ENCODE measurements around the gene LMOD2.
"Not testable (repeated sequence)": the region's sequence is repeated elsewhere in the genome, so short reads cannot be mapped to it uniquely, and the experiment has no call there.

Gene LMOD2, protein sequence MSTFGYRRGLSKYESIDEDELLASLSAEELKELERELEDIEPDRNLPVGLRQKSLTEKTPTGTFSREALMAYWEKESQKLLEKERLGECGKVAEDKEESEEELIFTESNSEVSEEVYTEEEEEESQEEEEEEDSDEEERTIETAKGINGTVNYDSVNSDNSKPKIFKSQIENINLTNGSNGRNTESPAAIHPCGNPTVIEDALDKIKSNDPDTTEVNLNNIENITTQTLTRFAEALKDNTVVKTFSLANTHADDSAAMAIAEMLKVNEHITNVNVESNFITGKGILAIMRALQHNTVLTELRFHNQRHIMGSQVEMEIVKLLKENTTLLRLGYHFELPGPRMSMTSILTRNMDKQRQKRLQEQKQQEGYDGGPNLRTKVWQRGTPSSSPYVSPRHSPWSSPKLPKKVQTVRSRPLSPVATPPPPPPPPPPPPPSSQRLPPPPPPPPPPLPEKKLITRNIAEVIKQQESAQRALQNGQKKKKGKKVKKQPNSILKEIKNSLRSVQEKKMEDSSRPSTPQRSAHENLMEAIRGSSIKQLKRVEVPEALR

GRCh38 chr7:123655614-123656013 lies at the start of gene LMOD2:
TSS of gene LMOD2 (plus strand) at chr7:123655866. CDS start at chr7:123655964, 98 bp downstream.
- no peak for DNase-seq (ENCODE audit: low read depth)

GRCh38 chr7:123607423-123607975 lies 48.2 kb upstream of the LMOD2 start:
- DNase-seq (ENCODE audit: low read depth): no peak

DNA sequence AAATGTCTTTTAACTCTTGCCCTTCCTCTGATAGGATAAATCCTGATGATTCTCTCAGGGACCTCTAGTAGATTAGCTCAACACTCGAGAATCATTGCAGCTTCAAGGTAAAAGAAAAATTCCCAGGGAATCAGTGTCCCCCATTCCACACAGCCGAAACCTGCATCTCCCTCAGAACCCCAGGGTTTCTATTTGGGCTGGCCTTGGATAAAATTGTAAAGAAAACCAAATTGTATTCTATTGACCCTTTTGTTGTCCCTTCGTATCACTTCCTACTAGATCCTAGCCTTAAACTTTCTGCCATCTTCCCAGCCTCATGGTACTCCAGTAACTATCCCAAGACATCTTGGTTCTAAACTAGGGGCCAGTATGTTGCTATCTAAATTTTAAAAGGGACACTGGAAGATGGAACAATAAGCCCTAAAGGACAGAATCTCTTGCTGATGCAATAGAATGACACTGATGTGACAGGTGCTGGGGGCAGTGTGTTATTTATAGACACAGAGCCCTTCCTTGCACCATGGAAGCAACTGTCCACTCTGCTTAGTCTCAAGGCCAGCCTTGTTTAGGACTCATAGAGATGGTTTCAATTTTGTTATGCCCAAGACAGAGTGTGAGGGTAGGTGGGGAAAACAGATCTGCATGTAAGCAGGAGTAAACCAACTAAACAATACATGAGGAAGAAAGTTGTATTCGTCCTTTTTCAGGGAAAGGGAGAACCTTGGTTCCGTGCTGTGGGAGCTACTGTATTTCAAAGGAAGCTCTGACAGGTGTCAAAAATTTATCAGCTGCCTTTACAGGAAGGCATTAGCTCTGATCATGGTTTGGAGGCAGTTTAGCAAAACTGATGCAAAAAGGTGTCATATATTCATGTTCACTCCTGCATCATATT lies 46.4 kb upstream of the LMOD2 start:
- DNase-seq (ENCODE audit: low read depth): no peak

- no peak for DNase-seq (ENCODE audit: low read depth)
These were observed 45.8 kb upstream of the LMOD2 start for GRCh38 chr7:123609883-123610239.

- DNase-seq (ENCODE audit: low read depth): no peak
These were observed 43.6 kb upstream of the LMOD2 start for GRCh38 chr7:123612024-123612423.

DNA sequence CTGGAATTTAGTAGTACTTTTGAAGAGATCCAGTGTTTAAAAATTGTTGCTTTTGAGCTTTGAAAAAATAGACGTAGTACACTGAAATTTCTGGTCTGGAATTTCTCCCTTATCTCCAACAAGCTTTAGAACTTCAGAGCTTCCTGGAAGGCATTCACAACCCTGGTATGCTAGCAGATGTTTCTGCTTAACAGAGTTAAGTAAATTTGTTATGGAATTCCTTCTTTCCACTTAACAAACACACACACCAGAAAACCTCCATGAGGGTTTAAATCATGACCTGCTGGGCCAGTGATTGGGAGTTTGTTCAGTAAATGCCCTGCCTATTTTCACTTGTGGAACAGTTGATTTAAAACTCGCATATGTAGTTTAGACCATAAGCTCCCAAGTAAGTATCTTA lies 40.3 kb upstream of the LMOD2 start:
- no peak for DNase-seq (ENCODE audit: low read depth)

GRCh38 chr7:123616223-123616622 lies 39.4 kb upstream of the LMOD2 start:
- no peak for DNase-seq (ENCODE audit: low read depth)

DNA sequence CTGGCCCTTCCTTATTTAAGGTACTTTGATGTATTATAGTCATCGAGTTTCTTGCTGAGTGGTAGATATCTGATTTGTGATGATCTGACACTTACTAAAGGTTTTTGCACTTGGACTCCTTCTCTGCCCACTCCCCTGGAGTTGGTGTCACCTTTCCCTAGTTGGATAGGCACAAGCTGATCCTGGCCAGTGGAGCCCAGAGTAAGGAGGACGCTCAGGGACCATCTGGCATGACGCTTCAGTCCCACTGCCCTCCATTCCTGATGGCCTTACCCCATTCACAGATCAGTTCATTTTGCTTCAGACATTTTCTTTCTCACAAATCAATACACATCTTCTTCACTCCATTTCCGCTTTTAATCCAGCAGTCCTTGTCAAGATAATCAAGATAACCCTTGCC lies 34.0 kb upstream of the LMOD2 start:
- no peak for DNase-seq (ENCODE audit: low read depth)

GRCh38 chr7:123622660-123623386 lies 32.8 kb upstream of the LMOD2 start:
- no peak for DNase-seq (ENCODE audit: low read depth)

DNA sequence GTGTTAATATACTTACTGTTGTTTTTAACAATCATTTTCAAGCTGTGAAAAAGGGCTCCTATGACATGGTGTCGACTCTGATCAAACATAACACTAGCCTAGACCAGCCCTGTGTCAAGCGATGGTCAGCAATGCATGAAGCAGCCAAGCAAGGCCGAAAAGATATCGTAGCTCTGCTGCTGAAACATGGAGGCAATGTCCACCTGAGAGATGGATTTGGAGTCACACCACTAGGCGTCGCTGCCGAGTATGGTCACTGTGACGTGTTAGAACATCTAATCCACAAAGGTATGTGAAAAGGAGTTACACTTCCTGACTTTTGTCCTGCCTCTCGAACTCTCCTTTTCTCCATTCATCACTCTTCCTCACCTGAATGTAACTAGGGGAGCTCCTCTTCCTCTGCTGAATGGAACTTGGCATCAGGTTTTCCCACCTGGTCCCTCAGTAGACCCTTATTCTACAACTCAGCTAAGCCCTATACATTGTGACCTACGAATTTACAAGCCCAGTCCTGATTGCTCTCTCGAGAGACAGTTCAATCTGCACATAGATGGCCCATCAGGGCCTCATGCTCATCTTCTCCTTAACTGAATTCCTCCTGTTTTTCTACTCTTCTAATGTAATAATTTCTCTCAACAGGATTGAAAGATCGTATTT lies 31.0 kb upstream of the LMOD2 start:
- DNase-seq (ENCODE audit: low read depth): peak; percentile 26

- no peak for DNase-seq (ENCODE audit: low read depth)
These were observed 30.4 kb upstream of the LMOD2 start for GRCh38 chr7:123625254-123625653.

DNA sequence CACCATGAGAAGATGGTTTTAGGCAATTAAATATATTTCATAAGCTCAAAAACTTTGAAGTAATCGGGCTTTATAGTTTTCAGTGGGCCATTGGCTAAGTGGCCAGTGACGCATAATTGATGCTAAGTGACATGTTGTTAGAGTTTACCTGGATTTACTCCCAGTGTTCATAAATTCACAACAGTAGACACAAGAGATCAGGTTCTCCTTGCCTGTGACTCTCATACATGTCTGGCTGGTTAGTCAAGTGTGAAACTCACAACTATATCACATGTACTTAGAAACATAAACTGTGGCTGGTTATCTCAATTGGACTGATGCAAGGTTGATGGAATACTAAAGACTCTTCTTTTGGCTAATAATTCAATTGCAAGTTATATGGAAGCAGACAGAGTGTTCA lies 27.8 kb upstream of the LMOD2 start:
- no peak for DNase-seq (ENCODE audit: low read depth)

DNA sequence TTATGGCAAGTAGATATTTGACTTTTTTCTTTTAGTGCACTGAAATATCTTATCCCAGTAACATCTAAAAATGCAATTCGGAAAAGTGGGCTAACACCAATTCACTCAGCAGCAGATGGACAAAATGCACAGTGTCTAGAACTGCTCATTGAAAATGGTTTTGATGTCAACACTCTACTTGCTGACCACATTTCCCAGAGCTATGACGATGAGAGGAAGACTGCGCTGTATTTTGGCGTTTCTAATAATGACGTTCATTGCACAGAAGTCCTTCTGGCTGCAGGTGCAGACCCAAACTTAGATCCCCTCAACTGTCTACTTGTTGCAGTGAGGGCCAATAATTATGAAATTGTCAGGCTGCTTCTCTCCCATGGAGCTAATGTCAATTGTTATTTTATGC lies 26.8 kb upstream of the LMOD2 start:
- no peak for DNase-seq (ENCODE audit: low read depth)

DNA sequence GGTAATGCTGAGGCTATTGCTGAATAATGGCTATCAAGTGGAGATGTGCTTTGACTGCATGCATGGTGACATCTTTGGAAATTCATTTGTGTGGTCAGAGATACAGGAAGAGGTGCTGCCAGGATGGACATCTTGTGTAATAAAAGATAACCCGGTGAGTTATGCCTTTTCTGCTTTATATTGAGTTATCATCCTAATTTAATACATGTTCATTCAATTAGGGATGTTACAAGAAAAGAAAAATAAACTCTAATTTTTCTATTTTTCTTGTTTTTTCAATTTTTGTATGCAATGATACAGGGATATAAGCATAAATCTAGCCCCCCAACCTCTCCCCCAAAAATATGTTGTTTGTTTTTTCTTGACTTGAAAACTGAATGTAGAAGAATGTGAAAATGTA lies 26.4 kb upstream of the LMOD2 start:
- no peak for DNase-seq (ENCODE audit: low read depth)

DNA sequence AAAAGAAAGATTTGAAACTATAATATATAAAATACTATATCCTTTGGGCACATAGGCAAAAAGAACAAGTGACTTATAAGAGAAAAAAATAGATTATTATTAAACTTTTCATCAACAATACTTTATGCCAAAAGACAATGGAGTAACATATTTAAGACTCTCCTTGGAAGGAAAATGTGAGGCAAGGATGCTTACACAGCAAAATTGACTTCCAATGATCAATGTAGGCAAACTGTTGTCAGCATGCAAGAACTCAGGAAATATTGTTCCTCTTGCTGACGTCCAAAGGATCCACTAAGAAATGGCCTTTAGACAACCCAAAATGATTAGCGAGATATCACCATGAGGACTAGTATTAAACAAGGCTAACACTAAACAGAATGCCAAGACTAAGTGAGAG lies 22.9 kb upstream of the LMOD2 start:
- no peak for DNase-seq (ENCODE audit: low read depth)

DNA sequence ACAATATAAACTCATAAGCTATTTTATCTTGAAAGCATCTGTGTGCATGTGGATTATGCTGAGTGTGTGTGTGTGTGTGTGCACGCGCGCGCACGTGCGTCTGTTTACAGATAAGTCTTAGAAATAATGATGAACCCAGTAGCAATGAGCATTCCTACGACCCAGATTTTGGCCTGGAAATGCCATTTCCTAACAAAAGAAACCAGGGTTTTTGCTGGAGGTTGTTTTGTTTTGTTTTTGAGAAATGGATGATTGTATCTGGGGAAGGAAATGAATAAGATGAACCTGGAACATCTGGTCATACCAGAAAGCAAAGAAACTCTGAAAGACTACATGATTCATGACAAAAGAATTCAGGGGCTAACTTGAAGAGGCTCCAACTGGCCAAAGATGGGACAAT lies 22.1 kb upstream of the LMOD2 start:
- no peak for DNase-seq (ENCODE audit: low read depth)

GRCh38 chr7:123634011-123634573 lies 21.6 kb upstream of the LMOD2 start:
- not testable (repeated sequence) for DNase-seq (ENCODE audit: low read depth)

DNA sequence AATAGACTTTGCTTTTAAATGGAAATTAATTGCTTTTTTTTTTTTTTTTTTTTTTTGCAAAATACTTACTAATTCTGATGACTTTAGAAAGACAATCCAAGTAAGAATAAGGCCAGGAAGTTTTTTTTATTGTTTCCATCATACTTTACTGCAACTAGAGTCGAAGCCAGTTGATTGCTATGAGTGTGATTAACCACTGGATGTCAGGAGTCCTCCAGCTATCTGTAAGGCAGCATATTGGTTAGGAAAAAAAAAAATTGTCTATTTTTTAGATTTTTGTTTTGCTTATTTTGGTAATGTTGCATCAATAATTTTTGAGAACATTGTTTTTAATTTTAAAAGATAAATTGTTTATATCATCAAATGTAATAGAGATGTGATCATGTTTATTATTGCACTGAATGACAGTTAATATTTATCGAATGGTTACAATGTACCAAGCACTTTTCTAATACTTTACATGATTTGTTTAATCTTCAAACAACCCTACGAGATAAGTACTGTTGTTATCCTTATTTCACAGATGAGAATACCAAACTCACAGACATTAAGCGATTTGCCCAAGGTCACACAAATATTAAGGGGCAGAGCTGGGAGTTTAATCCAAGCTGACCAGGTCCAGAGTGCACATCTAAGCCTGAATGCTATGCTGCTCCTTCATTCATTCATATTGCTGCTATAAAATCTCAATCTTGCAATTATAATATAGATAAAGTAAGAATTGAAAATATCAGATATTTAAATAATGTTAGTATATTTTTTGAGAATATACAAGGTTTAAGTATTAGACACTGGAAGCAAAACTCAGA lies 19.9 kb upstream of the LMOD2 start:
- DNase-seq (ENCODE audit: low read depth): no peak

DNA sequence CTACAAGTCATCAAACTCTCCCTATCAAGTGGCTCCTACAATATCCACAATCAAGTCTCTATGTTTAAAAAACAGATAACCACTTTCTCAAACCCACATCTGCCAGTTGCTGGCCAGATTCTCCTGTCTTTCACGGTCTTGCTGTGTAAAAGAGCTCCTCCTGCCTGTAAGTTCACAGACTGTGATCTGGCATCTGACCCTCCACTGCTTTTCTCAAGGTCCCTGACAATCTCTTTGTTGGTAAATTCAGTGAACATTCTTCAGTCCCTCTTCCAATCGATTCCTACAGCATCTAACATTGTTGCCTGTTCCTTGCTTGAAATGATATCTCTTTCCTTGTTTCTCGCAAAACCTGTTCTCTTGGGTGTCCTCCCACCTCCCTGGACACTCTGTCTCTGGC lies 18.5 kb upstream of the LMOD2 start:
- DNase-seq (ENCODE audit: low read depth): no peak

DNA sequence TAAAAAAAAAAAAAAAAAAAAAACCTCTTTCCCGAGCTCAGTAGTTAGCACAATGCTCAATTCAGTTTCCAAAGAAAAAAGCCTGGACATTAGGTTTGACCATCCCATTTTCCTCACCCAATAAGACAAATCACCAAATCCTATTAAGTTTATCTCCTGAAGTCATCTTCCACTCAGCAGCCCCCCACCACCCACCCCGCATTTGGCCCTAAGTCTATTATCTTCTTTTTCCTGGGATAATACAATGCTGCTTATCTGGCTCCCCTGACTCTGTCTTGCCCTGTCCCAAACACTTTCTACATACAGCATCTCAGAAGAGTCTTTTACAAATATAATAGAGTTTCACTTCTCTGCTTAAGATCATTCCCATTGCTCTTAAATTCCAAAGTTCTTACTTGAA lies 17.8 kb upstream of the LMOD2 start:
- DNase-seq (ENCODE audit: low read depth): no peak

Data from stimulated activated CD8-positive, alpha-beta memory T cell treated with anti-CD3 and anti-CD28 coated beads, Interleukin-15, amount 100 ng/mL, for 1 hour (primary cell).